Measurements from ENCODE around the gene AKNA.
"Not testable (repeated sequence)": the region's sequence is repeated elsewhere in the genome, so short reads cannot be mapped to it uniquely, and the experiment has no call there.

AKNA gene

GRCh38 chr9:114336699-114337395 is 50.9 kb downstream of the AKNA start:
- DNase-seq (ENCODE audit: low read depth): no peak

- no peak for DNase-seq (ENCODE audit: low read depth)
Measured at GRCh38 chr9:114336157-114336556, 51.6 kb downstream of the AKNA start.

GRCh38 chr9:114335745-114336144 is 52.0 kb downstream of the AKNA start:
- no peak for DNase-seq (ENCODE audit: low read depth)

- no peak for DNase-seq (ENCODE audit: low read depth)
Measured at GRCh38 chr9:114334490-114334889, 53.3 kb downstream of the AKNA start.

GRCh38 chr9:114333718-114334117 is 54.1 kb downstream of the AKNA start:
- DNase-seq (ENCODE audit: low read depth): not testable (repeated sequence)

GRCh38 chr9:114332474-114333040 is 55.2 kb downstream of the AKNA start:
- DNase-seq (ENCODE audit: low read depth): not testable (repeated sequence)

GRCh38 chr9:114331229-114332195 is 56.3 kb downstream of the AKNA start:
- DNase-seq (ENCODE audit: low read depth): not testable (repeated sequence)

- no peak for DNase-seq (ENCODE audit: low read depth)
Measured at GRCh38 chr9:114330636-114331035, 57.1 kb downstream of the AKNA start.

GRCh38 chr9:114329625-114330022 is 58.2 kb downstream of the AKNA start, which contains the start of gene ORM2:
TSS of gene ORM2 (plus strand) at chr9:114329869. CDS start at chr9:114329905, 36 bp downstream.
- not testable (repeated sequence) for DNase-seq (ENCODE audit: low read depth)

GRCh38 chr9:114328937-114329624 is 58.7 kb downstream of the AKNA start:
- not testable (repeated sequence) for DNase-seq (ENCODE audit: low read depth)

- not testable (repeated sequence) for DNase-seq (ENCODE audit: low read depth)
Measured at GRCh38 chr9:114328357-114328820, 59.4 kb downstream of the AKNA start.

GRCh38 chr9:114327749-114328148 is 60.0 kb downstream of the AKNA start:
- no peak for DNase-seq (ENCODE audit: low read depth)

- DNase-seq (ENCODE audit: low read depth): not testable (repeated sequence)
Measured at GRCh38 chr9:114325684-114326254, 62.0 kb downstream of the AKNA start.

GRCh38 chr9:114324965-114325364 is 62.8 kb downstream of the AKNA start:
- DNase-seq (ENCODE audit: low read depth): not testable (repeated sequence)

- DNase-seq (ENCODE audit: low read depth): no peak
Measured at GRCh38 chr9:114324492-114324891, 63.3 kb downstream of the AKNA start.

- DNase-seq (ENCODE audit: low read depth): not testable (repeated sequence)
Measured at GRCh38 chr9:114323849-114324248, 63.9 kb downstream of the AKNA start.

- DNase-seq (ENCODE audit: low read depth): not testable (repeated sequence)
Measured at GRCh38 chr9:114322831-114323531, 64.8 kb downstream of the AKNA start, which contains the start of gene ORM1. TSS of gene ORM1 (plus strand) at chr9:114323098. CDS start at chr9:114323134, 36 bp downstream.

GRCh38 chr9:114322160-114322818 is 65.5 kb downstream of the AKNA start:
- not testable (repeated sequence) for DNase-seq (ENCODE audit: low read depth)

GRCh38 chr9:114321759-114322158 is 66.0 kb downstream of the AKNA start:
- DNase-seq (ENCODE audit: low read depth): peak; percentile 29

GRCh38 chr9:114320710-114321109 is 67.1 kb downstream of the AKNA start:
- not testable (repeated sequence) for DNase-seq (ENCODE audit: low read depth)

All from fibroblast of gingiva (primary cell).